Vagina (tissue), 2 donors: ENCODE data around the gene POU2AF2. TPM values are rescaled to one million over a fixed set of nuclear protein-coding genes. Genes with fewer than 3 reads are reported as not detected.
A peak's percentile ranks its signal among the peaks of the same experiment; 100 is the strongest.
"Not testable (repeated sequence)": the region's sequence is repeated elsewhere in the genome, so short reads cannot be mapped to it uniquely, and the experiment has no call there.

Experiments used
- DNase-seq, 2 donors: peaks; one replicate each; pipeline ENCODE4 v3.0.0-alpha.2; 2017; ENCODE audit errors: extremely low spot score in 2 of 2
- H3K27ac ChIP-seq: fragments of 200-600 bp; sonication (generic); one replicate; pipeline ENCODE4 v1.5.1; 2019
- H3K27me3 ChIP-seq: fragments of 200-600 bp; sonication (generic); one replicate; pipeline ENCODE4 v1.5.1; 2019
- H3K36me3 ChIP-seq, 2 donors: fragments of 200-600 bp; sonication (generic); one replicate each; pipeline ENCODE4 v1.5.1; 2017 to 2019
- H3K4me1 ChIP-seq: fragments of 200-600 bp; sonication (generic); one replicate; pipeline ENCODE4 v1.5.1; 2019
- H3K4me3 ChIP-seq, 2 donors: fragments of 200-600 bp; sonication (generic); 1 replicate in 1 of 2; 2 replicates in 1 of 2; pipeline ENCODE4 v1.5.1; 2016 to 2019
- H3K9me3 ChIP-seq: fragments of 200-600 bp; sonication (generic); one replicate; pipeline ENCODE4 v1.5.1; 2019
- CTCF ChIP-seq, 3 experiments: fragments of 450-650 bp in 2 of 3; fragments of 200-600 bp in 1 of 3; sonication (generic) in 1 of 3; IDR thresholded peaks; one replicate each; pipeline ENCODE4 v1.5.1; 2017 to 2019; ENCODE audit warnings: antibody characterized with exemption in 3 of 3, mild to moderate bottlenecking in 2 of 3, moderate library complexity in 2 of 3
- POLR2A ChIP-seq, 2 donors: fragments of 450-650 bp; IDR thresholded peaks; one replicate each; pipeline ENCODE4 v1.6.1; 2017; ENCODE audit warnings: antibody characterized with exemption in 2 of 2, mild to moderate bottlenecking in 2 of 2, moderate library complexity in 2 of 2
- POLR2AphosphoS5 ChIP-seq, 2 donors: sonication (generic); formaldehyde crosslinking; IDR thresholded peaks; one replicate each; pipeline ENCODE4 v1.9.0; 2017; ENCODE audit warnings: antibody characterized with exemption in 2 of 2, mild to moderate bottlenecking in 2 of 2, low read depth in 1 of 2; ENCODE audit not compliant: insufficient read depth in 1 of 2
- intact Hi-C: fragments of 100-400 bp; cut with DNase I; formaldehyde crosslinking; loops from one replicate; pipeline ENCODE4 v1.15.1; 2023
- total RNA-seq: library from RNA; depleted of rRNA; stranded (reverse); fragments of >200 nt; gene quantifications from one replicate; pipeline ENCODE4 v1.2.3, GENCODE V29; 2016

The POU2AF2 gene
- total RNA-seq, 1 donor from 2014 or later = not detected

DNA sequence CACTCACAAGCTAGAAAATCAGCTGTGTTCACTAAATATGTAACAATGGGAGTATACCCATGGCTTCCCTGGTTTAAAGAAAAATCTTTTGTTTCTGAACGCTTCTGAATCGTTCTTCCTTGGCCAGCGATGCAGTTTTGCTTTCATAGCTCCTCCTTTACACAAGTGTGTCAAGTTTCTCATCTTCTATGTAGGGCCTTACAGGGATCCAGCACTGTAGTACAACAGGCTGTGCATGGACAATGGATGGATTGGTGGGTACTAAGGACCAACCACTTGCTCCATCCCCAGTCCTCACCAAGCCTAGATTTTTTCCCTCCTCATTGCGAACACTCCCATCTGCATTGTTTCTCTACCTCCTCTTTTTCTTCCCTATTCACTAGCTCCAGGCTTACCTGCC is 24.3 kb upstream of the POU2AF2 start:
- no peaks in the 10 kb centered on the region for H3K27me3 ChIP-seq
- intact Hi-C loops = no loop called here
- no peaks in the 10 kb centered on the region for H3K9me3 ChIP-seq
- DNase-seq = no peak
- H3K27ac ChIP-seq = no peak overlapping the region
- no peaks in the 10 kb centered on the region for H3K4me1 ChIP-seq
- no peaks in the 10 kb centered on the region for H3K36me3 ChIP-seq
- H3K4me3 ChIP-seq = no peak overlapping the region
- TF ChIP-seq POLR2A (IDR thresholded peaks at IDR 0.05) = no peak
- TF ChIP-seq CTCF (IDR thresholded peaks at IDR 0.05) = no peak
- no peak for TF ChIP-seq POLR2AphosphoS5 (IDR thresholded peaks at IDR 0.05; ENCODE audit: insufficient read depth in 1 of 2, low read depth in 1 of 2)

GRCh38 chr11:111221936-111222335 is 23.6 kb upstream of the POU2AF2 start:
- H3K27ac ChIP-seq, H3K4me1 ChIP-seq, H3K27me3 ChIP-seq, DNase-seq, H3K4me3 ChIP-seq, intact Hi-C loops, H3K36me3 ChIP-seq, H3K9me3 ChIP-seq: not testable (repeated sequence)

DNA sequence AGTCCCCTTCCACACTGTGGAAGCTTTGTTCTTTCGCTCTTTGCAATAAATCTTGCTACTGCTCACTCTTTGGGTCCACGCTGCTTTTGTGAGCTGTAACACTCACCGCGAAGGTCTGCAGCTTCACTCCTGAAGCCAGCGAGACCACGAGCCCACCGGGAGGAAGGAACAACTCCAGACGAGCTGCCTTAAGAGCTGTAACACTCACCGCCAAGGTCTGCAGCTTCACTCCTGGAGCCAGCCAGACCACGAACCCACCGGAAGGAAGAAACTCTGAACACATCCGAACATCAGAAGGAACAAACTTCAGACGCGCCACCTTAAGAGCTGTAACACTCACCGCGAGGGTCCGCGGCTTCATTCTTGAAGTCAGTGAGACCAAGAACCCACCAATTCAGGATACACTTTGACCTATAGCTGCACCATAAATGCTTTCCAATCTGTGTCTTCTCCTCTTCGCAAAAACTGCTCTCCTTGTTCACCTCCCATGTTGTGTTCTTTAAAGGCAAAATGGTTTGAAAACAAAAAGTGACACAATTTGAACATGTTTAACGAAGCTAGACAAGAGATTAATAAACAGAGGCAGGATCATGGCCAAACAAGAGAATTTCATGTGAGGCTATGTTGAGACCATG is 22.6 kb upstream of the POU2AF2 start:
- H3K4me1 ChIP-seq, H3K27ac ChIP-seq, intact Hi-C loops, H3K36me3 ChIP-seq, DNase-seq, H3K4me3 ChIP-seq, H3K9me3 ChIP-seq, H3K27me3 ChIP-seq: not testable (repeated sequence)

DNA sequence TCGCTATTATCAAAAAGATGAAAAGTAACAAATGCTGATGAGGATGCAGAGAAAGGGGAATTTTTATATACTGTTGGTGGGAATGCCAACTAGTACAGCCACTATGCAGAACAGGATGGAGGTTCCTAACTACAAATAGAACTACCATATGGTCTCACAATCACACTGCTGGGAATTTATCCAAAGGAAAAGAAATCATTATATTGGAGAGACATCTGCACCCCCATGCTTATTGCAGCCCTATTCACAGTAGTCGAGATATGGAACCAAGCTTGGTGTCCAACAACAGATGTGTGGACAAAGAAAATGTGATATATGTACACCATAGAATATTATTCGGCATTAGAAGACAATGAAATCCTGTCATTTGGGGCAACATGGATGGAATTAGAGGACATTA is 19.6 kb upstream of the POU2AF2 start:
- H3K4me3 ChIP-seq = no peak overlapping the region
- intact Hi-C loops = no loop called here
- H3K9me3 ChIP-seq = no peaks in the 10 kb centered on the region
- no peaks in the 10 kb centered on the region for H3K4me1 ChIP-seq
- DNase-seq = no peak
- H3K27me3 ChIP-seq = no peaks in the 10 kb centered on the region
- H3K36me3 ChIP-seq = no peaks in the 10 kb centered on the region
- no peak for TF ChIP-seq CTCF (IDR thresholded peaks at IDR 0.05)
- TF ChIP-seq POLR2AphosphoS5 (IDR thresholded peaks at IDR 0.05; ENCODE audit: insufficient read depth in 1 of 2, low read depth in 1 of 2) = no peak
- no peak for TF ChIP-seq POLR2A (IDR thresholded peaks at IDR 0.05)
- H3K27ac ChIP-seq = no peak overlapping the region

GRCh38 chr11:111229604-111230003 is 15.9 kb upstream of the POU2AF2 start:
- Histone ChIP-seq H3K9me3 (no peaks in the 10 kb centered on the region), H3K27ac (no peak overlapping the region), H3K4me3 (no peak overlapping the region), H3K36me3 (no peaks in the 10 kb centered on the region), H3K27me3 (no peaks in the 10 kb centered on the region), H3K4me1 (no peaks in the 10 kb centered on the region)
- intact Hi-C loops = no loop called here
- TF ChIP-seq POLR2AphosphoS5 (IDR thresholded peaks at IDR 0.05; ENCODE audit: insufficient read depth in 1 of 2, low read depth in 1 of 2) (no peak), CTCF (IDR thresholded peaks at IDR 0.05) (no peak), POLR2A (IDR thresholded peaks at IDR 0.05) (no peak)
- no peak for DNase-seq

DNA sequence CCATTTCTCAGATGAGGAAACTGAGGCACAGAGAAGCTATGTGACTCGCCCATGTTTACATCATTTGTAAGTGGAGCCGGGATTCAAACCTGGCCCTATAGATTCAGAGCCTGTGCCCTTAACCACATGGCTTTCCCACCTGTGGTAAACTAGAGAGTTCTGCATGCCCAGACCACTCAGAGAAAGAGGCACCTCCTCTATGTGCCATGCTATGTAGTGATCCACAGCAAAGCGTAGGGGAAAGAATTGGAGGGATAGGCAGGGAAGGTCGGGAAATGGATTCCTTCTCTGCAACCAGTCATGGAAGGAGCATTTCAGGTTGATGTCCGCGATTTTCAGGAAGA is 15.4 kb upstream of the POU2AF2 start:
- DNase-seq = no peak
- Histone ChIP-seq H3K27me3 (no peaks in the 10 kb centered on the region), H3K27ac (no peak overlapping the region), H3K4me1 (no peaks in the 10 kb centered on the region), H3K36me3 (no peaks in the 10 kb centered on the region), H3K4me3 (peak overlapping the region; percentile 42), H3K9me3 (no peaks in the 10 kb centered on the region)
- TF ChIP-seq POLR2A (IDR thresholded peaks at IDR 0.05) = no peak
- TF ChIP-seq CTCF (IDR thresholded peaks at IDR 0.05) = no peak
- no peak for TF ChIP-seq POLR2AphosphoS5 (IDR thresholded peaks at IDR 0.05; ENCODE audit: insufficient read depth in 1 of 2, low read depth in 1 of 2)
- intact Hi-C loops = no loop called here
